C4-2B (cell line): ENCODE results near the gene CPLX4.

Experiments
- H3K27ac ChIP-seq: fragments of 450-650 bp; 2 replicates; pipeline ENCODE4 v1.5.1; 2017
- CTCF ChIP-seq: fragments of 450-650 bp; conservative IDR thresholded peaks from 2 replicates; pipeline ENCODE4 v1.5.1; 2017; ENCODE audit warnings: mild to moderate bottlenecking
- ZFX ChIP-seq: fragments of 450-650 bp; IDR thresholded peaks from 2 replicates; pipeline ENCODE4 v1.6.1; 2017

The CPLX4 gene

GRCh38 chr18:59332986-59333385 is 14.5 kb upstream of the CPLX4 start:
- no peak overlapping the region for H3K27ac ChIP-seq
- TF ChIP-seq ZFX (no peak), CTCF (no peak)

GRCh38 chr18:59328683-59329082 is 10.2 kb upstream of the CPLX4 start:
- TF ChIP-seq CTCF (no peak), ZFX (no peak)

GRCh38 chr18:59325965-59326364 is 7.5 kb upstream of the CPLX4 start:
- no peak overlapping the region for H3K27ac ChIP-seq
- TF ChIP-seq ZFX (no peak), CTCF (no peak)

More at GRCh38 chr18:59328683-59329082, 10.2 kb upstream of the CPLX4 start:
- no peak overlapping the region for H3K27ac ChIP-seq

- H3K27ac ChIP-seq: no peak overlapping the region
- TF ChIP-seq CTCF (no peak), ZFX (no peak)
Observed at GRCh38 chr18:59324623-59324971, 6.1 kb upstream of the CPLX4 start.

- no peak overlapping the region for H3K27ac ChIP-seq
- no peak for TF ChIP-seq ZFX
- no peak for TF ChIP-seq CTCF
Observed at GRCh38 chr18:59323931-59324622, 5.6 kb upstream of the CPLX4 start.

- TF ChIP-seq CTCF (no peak), ZFX (no peak)
Observed at GRCh38 chr18:59311631-59312030, 6.8 kb downstream of the CPLX4 start.

GRCh38 chr18:59308938-59309260 is 9.6 kb downstream of the CPLX4 start:
- H3K27ac ChIP-seq: no peak overlapping the region
- no peak for TF ChIP-seq ZFX
- TF ChIP-seq CTCF: 0 out of 2 replicates have a peak, but pooled peaks have one; percentile 39

More at GRCh38 chr18:59311631-59312030, 6.8 kb downstream of the CPLX4 start:
- H3K27ac ChIP-seq: no peak overlapping the region
